Upper lobe of left lung (tissue), 6 donors: ENCODE data around the gene ANO2. TPM values are rescaled to one million over a fixed set of nuclear protein-coding genes. Genes with fewer than 3 reads are reported as not detected.
A peak's percentile ranks its signal among the peaks of the same experiment; 100 is the strongest.

Source experiments
- ATAC-seq, 2 donors: fragments of 200-7000 bp; cut with Tn5 transposase; one replicate each; pipeline ENCODE4 v1.9.1; 2022; ENCODE audit warnings: mild to moderate bottlenecking in 2 of 2, moderate library complexity in 2 of 2; ENCODE audit not compliant: low FRiP score in 2 of 2
- DNase-seq, 2 donors: peaks; one replicate each; pipeline ENCODE4 v3.0.0-alpha.2; 2019 to 2020
- H3K27ac ChIP-seq, 4 donors: fragments of 200-600 bp; sonication (generic); one replicate each; pipeline ENCODE4 v1.5.1; 2016 to 2019
- H3K27me3 ChIP-seq, 4 donors: fragments of 200-600 bp; sonication (generic); one replicate each; pipeline ENCODE4 v1.5.1; 2017 to 2019
- H3K36me3 ChIP-seq, 4 donors: fragments of 200-600 bp; sonication (generic); one replicate each; pipeline ENCODE4 v1.5.1; 2016 to 2019
- H3K4me1 ChIP-seq, 4 donors: fragments of 200-600 bp; sonication (generic); one replicate each; pipeline ENCODE4 v1.5.1; 2018 to 2019
- H3K4me3 ChIP-seq, 4 donors: fragments of 200-600 bp; sonication (generic); one replicate each; pipeline ENCODE4 v1.5.1; 2017 to 2019; ENCODE audit warnings: mild to moderate bottlenecking in 2 of 4, moderate library complexity in 1 of 4
- H3K9me3 ChIP-seq, 4 donors: fragments of 200-600 bp; sonication (generic); one replicate each; pipeline ENCODE4 v1.5.1; 2018 to 2019
- CTCF ChIP-seq, 6 experiments: fragments of 450-650 bp in 4 of 6; fragments of 200-600 bp in 2 of 6; sonication (generic) in 2 of 6; IDR thresholded peaks; one replicate each; pipeline ENCODE4 v1.5.1; 2016 to 2019; ENCODE audit warnings: antibody characterized with exemption in 6 of 6
- EP300 ChIP-seq, 4 donors: sonication (generic); formaldehyde crosslinking; IDR thresholded peaks; one replicate each; pipeline ENCODE4 v1.5.1; 2017; ENCODE audit warnings: antibody characterized with exemption in 4 of 4, control low read depth in 2 of 4
- POLR2A ChIP-seq, 4 donors: fragments of 450-650 bp; IDR thresholded peaks; one replicate each; pipeline ENCODE4 v1.5.1; 2016 to 2017; ENCODE audit warnings: antibody characterized with exemption in 4 of 4, mild to moderate bottlenecking in 2 of 4
- POLR2AphosphoS5 ChIP-seq, 2 donors: sonication (generic); formaldehyde crosslinking; IDR thresholded peaks; one replicate each; pipeline ENCODE4 v1.5.1; 2017; ENCODE audit warnings: antibody characterized with exemption in 2 of 2
- WGBS, 2 donors: methylation state at CpG; one replicate each; pipeline ENCODE4 v1.1.5; 2017 to 2018; 5-methylcytosine and 5-hydroxymethylcytosine counted together
- total RNA-seq, 6 donors: library from RNA; depleted of rRNA in 4 of 6; stranded (reverse); fragments of >200 nt in 4 of 6; gene quantifications; one replicate each; pipeline versions ENCODE4 v1.1.0 to v1.2.1, GENCODE V29; 2016 to 2021
- donor health status: DM: no; HTN: no; CAD: no; lungs with moderate emphysema.
- donor health status: DM: no; HTN: yes; CAD: no; lungs with severe emphysema.

ANO2 gene
- total RNA-seq, 6 donors from 2014 or later = 4.4 to 78.6 (median 17.5) TPM

DNA sequence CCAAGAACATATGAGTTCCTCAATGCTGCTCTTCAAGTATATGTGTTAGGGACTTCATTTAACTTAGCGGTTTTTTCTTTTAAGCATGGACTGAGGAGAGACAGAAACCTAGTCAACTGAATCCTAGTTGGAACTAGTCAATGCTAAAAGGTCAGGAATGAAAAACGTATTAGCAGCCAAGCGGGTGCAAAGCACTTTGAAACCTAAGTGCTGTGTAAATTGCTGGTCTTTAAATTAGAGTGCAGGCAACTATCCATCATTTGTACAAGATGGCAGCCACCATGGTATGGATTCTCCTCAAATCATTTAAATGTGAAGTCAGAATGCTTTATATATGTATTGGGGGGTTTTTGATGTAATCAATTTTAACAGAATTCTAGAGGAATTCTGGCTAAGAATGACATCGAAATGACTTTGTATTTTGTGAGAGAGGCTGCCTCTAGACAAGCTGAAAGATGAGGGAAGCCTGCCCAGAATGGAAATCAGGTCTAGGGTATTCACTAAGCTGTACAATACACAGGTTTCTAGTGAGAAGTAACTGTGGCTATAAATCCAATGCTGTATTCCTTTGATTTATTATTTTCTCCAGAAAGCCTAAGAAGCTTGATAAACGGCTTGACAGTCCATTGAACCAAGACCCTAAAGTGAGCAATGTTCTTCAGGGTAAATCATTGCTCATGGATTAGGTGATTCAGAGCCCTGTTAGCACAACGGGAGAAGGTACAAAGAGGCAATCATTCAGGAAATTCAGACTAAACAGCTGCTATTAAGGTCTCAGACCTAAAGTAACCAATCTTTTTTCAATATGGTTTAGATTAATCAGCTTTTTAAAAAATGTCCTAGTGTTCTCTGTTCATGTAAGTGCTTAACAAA is 198.8 kb downstream of the ANO2 start:
- H3K27ac ChIP-seq = no peak overlapping the region
- no peaks in the 10 kb centered on the region for H3K9me3 ChIP-seq
- no peak for TF ChIP-seq CTCF (IDR thresholded peaks at IDR 0.05)
- no peak for TF ChIP-seq POLR2AphosphoS5 (IDR thresholded peaks at IDR 0.05)
- TF ChIP-seq EP300 (IDR thresholded peaks at IDR 0.05) = no peak
- TF ChIP-seq POLR2A (IDR thresholded peaks at IDR 0.05) = no peak
- H3K27me3 ChIP-seq = no peaks in the 10 kb centered on the region
- 71 to 81% methylated on average over 6 of the region's 6 CpGs for WGBS, 2 donors
- H3K4me1 ChIP-seq = peaks cover 0 to 3% (median 0%) of the 10 kb centered on the region in 4 donors
- peaks cover 0 to 12% (median 0%) of the 10 kb centered on the region in 4 donors for H3K36me3 ChIP-seq
- no peak overlapping the region for H3K4me3 ChIP-seq
- no peak for ATAC-seq
- DNase-seq = no peak

- Histone ChIP-seq H3K4me3 (no peak overlapping the region), H3K27ac (no peak overlapping the region), H3K27me3 (no peaks in the 10 kb centered on the region), H3K9me3 (no peaks in the 10 kb centered on the region), H3K4me1 (peaks cover 0 to 3% (median 0%) of the 10 kb centered on the region in 4 donors), H3K36me3 (peaks cover 0 to 9% (median 0%) of the 10 kb centered on the region in 4 donors)
- ATAC-seq (peak; percentile 71 to 79), DNase-seq (peak in 1 of 2 donors; percentile 49)
- 31 to 32% methylated on average over 6 of the region's 6 CpGs for WGBS, 2 donors
- TF ChIP-seq EP300 (IDR thresholded peaks at IDR 0.05) = no peak
- no peak for TF ChIP-seq POLR2A (IDR thresholded peaks at IDR 0.05)
- no peak for TF ChIP-seq POLR2AphosphoS5 (IDR thresholded peaks at IDR 0.05)
- TF ChIP-seq CTCF (IDR thresholded peaks at IDR 0.05) = peak; percentile 41 to 74 (median 71)
These were observed 199.7 kb downstream of the ANO2 start for GRCh38 chr12:5745251-5745888.

DNA sequence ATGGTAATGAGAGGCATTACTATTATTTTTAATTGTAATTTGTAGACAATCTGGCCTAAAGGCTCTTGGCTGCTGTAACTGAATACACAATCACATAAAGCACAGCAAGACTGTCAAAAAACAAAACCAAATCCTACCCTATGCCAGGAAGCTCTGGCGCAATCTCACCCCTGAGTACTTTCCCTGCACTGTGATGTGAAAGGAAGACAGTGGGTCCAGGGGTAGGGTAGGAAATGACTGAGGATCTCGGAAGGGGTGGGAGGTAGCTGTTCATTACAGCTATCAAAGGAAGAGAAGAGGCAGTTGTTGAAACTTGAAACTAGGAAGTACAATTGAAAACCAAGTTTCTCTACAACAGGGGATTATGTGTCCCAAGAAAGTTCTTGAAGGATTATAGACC is 202.8 kb downstream of the ANO2 start:
- Histone ChIP-seq H3K4me3 (no peak overlapping the region), H3K9me3 (no peaks in the 10 kb centered on the region), H3K36me3 (peaks cover 0 to 11% (median 0%) of the 10 kb centered on the region in 4 donors), H3K4me1 (peaks cover 0 to 3% (median 0%) of the 10 kb centered on the region in 4 donors), H3K27me3 (no peaks in the 10 kb centered on the region), H3K27ac (no peak overlapping the region)
- WGBS, 2 donors = 31 to 70% methylated on average over 2 of the region's 2 CpGs
- TF ChIP-seq POLR2A (IDR thresholded peaks at IDR 0.05) (no peak), POLR2AphosphoS5 (IDR thresholded peaks at IDR 0.05) (no peak), EP300 (IDR thresholded peaks at IDR 0.05) (no peak), CTCF (IDR thresholded peaks at IDR 0.05) (no peak)
- no peak for DNase-seq
- ATAC-seq = no peak

DNA sequence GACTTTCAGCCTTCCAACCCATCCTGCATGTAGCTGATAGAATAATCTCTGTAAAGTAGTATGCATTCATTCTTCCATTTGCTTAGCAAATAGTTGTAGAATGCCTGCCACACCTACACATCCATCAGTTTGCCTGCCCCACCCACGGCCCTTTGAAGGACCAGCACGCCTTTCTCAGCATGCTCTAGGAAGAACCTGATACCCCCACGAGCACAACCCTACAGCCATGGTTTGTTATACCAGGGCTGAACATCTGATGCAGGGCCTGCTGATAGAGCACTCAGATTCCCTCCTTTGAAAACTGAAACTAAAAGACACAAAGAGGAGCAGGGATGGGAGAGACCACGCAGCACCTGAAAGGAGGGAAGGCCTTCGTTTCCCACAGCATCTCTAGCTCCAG is 205.1 kb downstream of the ANO2 start:
- no peak for ATAC-seq
- H3K4me1 ChIP-seq = no peaks in the 10 kb centered on the region
- H3K9me3 ChIP-seq = no peaks in the 10 kb centered on the region
- no peak overlapping the region for H3K4me3 ChIP-seq
- WGBS, 2 donors = 72 to 80% methylated on average over 5 of the region's 5 CpGs
- DNase-seq = no peak
- peaks cover 0 to 14% (median 0%) of the 10 kb centered on the region in 4 donors for H3K36me3 ChIP-seq
- H3K27ac ChIP-seq = no peak overlapping the region
- no peaks in the 10 kb centered on the region for H3K27me3 ChIP-seq
- TF ChIP-seq POLR2AphosphoS5 (IDR thresholded peaks at IDR 0.05) (no peak), POLR2A (IDR thresholded peaks at IDR 0.05) (no peak), EP300 (IDR thresholded peaks at IDR 0.05) (no peak), CTCF (IDR thresholded peaks at IDR 0.05) (no peak)
